ENCODE data around the gene SNPH.
A peak's percentile ranks its signal among the peaks of the same experiment; 100 is the strongest.

The SNPH gene

GRCh38 chr20:1265226-1265915, 723 bp upstream of the SNPH start:
- Histone ChIP-seq H3K27me3 (ENCODE audit: insufficient read depth, insufficient read length) (peaks cover 6% of the 10 kb centered on the region), H3K9me3 (ENCODE audit: insufficient read depth, low read length) (0 out of 2 replicates have a peak, but pooled peaks cover 5% of the 10 kb centered on the region), H3K4me1 (ENCODE audit: insufficient read depth, insufficient read length) (peaks cover 3% of the 10 kb centered on the region), H3K4me3 (ENCODE audit: insufficient read length, low read depth) (peak overlapping the region; percentile 62), H3K9ac (ENCODE audit: insufficient read length, low read depth) (no peak overlapping the region), H3K36me3 (ENCODE audit: insufficient read depth, insufficient read length, low read length) (peaks cover 2% of the 10 kb centered on the region)
- no peak for DNase-seq (ENCODE audit: low read depth, low spot score)
- TF ChIP-seq ZNF274 (IDR thresholded peaks at IDR 0.05; ENCODE audit: low read depth, low read length) (no peak), SUZ12 (IDR thresholded peaks at IDR 0.05; ENCODE audit: extremely low read depth, insufficient read depth, insufficient read length) (no peak), YY1 (IDR thresholded peaks at IDR 0.05; ENCODE audit: insufficient read depth, insufficient read length) (no peak)

GRCh38 chr20:1265916-1266166, 253 bp upstream of the SNPH start:
- H3K4me1 ChIP-seq (ENCODE audit: insufficient read depth, insufficient read length), result peaks cover 3% of the 10 kb centered on the region

GRCh38 chr20:1267161-1267560, 1.1 kb downstream of the SNPH start:
- TF ChIP-seq SUZ12 (IDR thresholded peaks at IDR 0.05; ENCODE audit: extremely low read depth, insufficient read depth, insufficient read length) (no peak), ZNF274 (IDR thresholded peaks at IDR 0.05; ENCODE audit: low read depth, low read length) (no peak), YY1 (IDR thresholded peaks at IDR 0.05; ENCODE audit: insufficient read depth, insufficient read length) (no peak)
- H3K36me3 ChIP-seq (ENCODE audit: insufficient read depth, insufficient read length, low read length), result peaks cover 6% of the 10 kb centered on the region
- peak overlapping the region; percentile 27 for H3K9ac ChIP-seq (ENCODE audit: insufficient read length, low read depth)
- DNase-seq (ENCODE audit: low read depth, low spot score), result no peak
- peaks cover 3% of the 10 kb centered on the region for H3K4me1 ChIP-seq (ENCODE audit: insufficient read depth, insufficient read length)
- H3K9me3 ChIP-seq (ENCODE audit: insufficient read depth, low read length), result 0 out of 2 replicates have a peak, but pooled peaks cover 3% of the 10 kb centered on the region
- H3K4me3 ChIP-seq (ENCODE audit: insufficient read length, low read depth), result peak overlapping the region; percentile 62
- no peaks in the 10 kb centered on the region for H3K27me3 ChIP-seq (ENCODE audit: insufficient read depth, insufficient read length)

More at GRCh38 chr20:1265916-1266166, 253 bp upstream of the SNPH start:
- peak overlapping the region; percentile 62 for H3K4me3 ChIP-seq (ENCODE audit: insufficient read length, low read depth)
- H3K9ac ChIP-seq (ENCODE audit: insufficient read length, low read depth), result peak overlapping the region; percentile 8
- no peak for DNase-seq (ENCODE audit: low read depth, low spot score)
- peaks cover 2% of the 10 kb centered on the region for H3K27me3 ChIP-seq (ENCODE audit: insufficient read depth, insufficient read length)
- H3K36me3 ChIP-seq (ENCODE audit: insufficient read depth, insufficient read length, low read length), result peaks cover 3% of the 10 kb centered on the region
- TF ChIP-seq SUZ12 (IDR thresholded peaks at IDR 0.05; ENCODE audit: extremely low read depth, insufficient read depth, insufficient read length), result no peak
- no peak for TF ChIP-seq YY1 (IDR thresholded peaks at IDR 0.05; ENCODE audit: insufficient read depth, insufficient read length)
- no peak for TF ChIP-seq ZNF274 (IDR thresholded peaks at IDR 0.05; ENCODE audit: low read depth, low read length)
- 0 out of 2 replicates have a peak, but pooled peaks cover 5% of the 10 kb centered on the region for H3K9me3 ChIP-seq (ENCODE audit: insufficient read depth, low read length)

- Histone ChIP-seq H3K4me1 (ENCODE audit: insufficient read depth, insufficient read length) (peaks cover 3% of the 10 kb centered on the region), H3K9me3 (ENCODE audit: insufficient read depth, low read length) (no peaks in the 10 kb centered on the region), H3K36me3 (ENCODE audit: insufficient read depth, insufficient read length, low read length) (peaks cover 6% of the 10 kb centered on the region), H3K27me3 (ENCODE audit: insufficient read depth, insufficient read length) (no peaks in the 10 kb centered on the region), H3K9ac (ENCODE audit: insufficient read length, low read depth) (no peak overlapping the region), H3K4me3 (ENCODE audit: insufficient read length, low read depth) (no peak overlapping the region)
- DNase-seq (ENCODE audit: low read depth, low spot score), result no peak
- TF ChIP-seq ZNF274 (IDR thresholded peaks at IDR 0.05; ENCODE audit: low read depth, low read length) (no peak), SUZ12 (IDR thresholded peaks at IDR 0.05; ENCODE audit: extremely low read depth, insufficient read depth, insufficient read length) (no peak), YY1 (IDR thresholded peaks at IDR 0.05; ENCODE audit: insufficient read depth, insufficient read length) (no peak)
Measured at GRCh38 chr20:1267809-1268374, 1.8 kb downstream of the SNPH start.

- Histone ChIP-seq H3K4me1 (ENCODE audit: insufficient read depth, insufficient read length) (peaks cover 3% of the 10 kb centered on the region), H3K9me3 (ENCODE audit: insufficient read depth, low read length) (no peaks in the 10 kb centered on the region), H3K9ac (ENCODE audit: insufficient read length, low read depth) (no peak overlapping the region), H3K36me3 (ENCODE audit: insufficient read depth, insufficient read length, low read length) (peaks cover 6% of the 10 kb centered on the region), H3K27me3 (ENCODE audit: insufficient read depth, insufficient read length) (no peaks in the 10 kb centered on the region), H3K4me3 (ENCODE audit: insufficient read length, low read depth) (no peak overlapping the region)
- no peak for DNase-seq (ENCODE audit: low read depth, low spot score)
- TF ChIP-seq ZNF274 (IDR thresholded peaks at IDR 0.05; ENCODE audit: low read depth, low read length) (no peak), SUZ12 (IDR thresholded peaks at IDR 0.05; ENCODE audit: extremely low read depth, insufficient read depth, insufficient read length) (no peak), YY1 (IDR thresholded peaks at IDR 0.05; ENCODE audit: insufficient read depth, insufficient read length) (no peak)
Measured at GRCh38 chr20:1269235-1269634, 3.1 kb downstream of the SNPH start.

GRCh38 chr20:1269850-1270249, 3.8 kb downstream of the SNPH start:
- DNase-seq (ENCODE audit: low read depth, low spot score), result no peak
- Histone ChIP-seq H3K9ac (ENCODE audit: insufficient read length, low read depth) (no peak overlapping the region), H3K27me3 (ENCODE audit: insufficient read depth, insufficient read length) (no peaks in the 10 kb centered on the region), H3K4me1 (ENCODE audit: insufficient read depth, insufficient read length) (peaks cover 3% of the 10 kb centered on the region), H3K36me3 (ENCODE audit: insufficient read depth, insufficient read length, low read length) (peaks cover 6% of the 10 kb centered on the region), H3K4me3 (ENCODE audit: insufficient read length, low read depth) (no peak overlapping the region), H3K9me3 (ENCODE audit: insufficient read depth, low read length) (no peaks in the 10 kb centered on the region)
- TF ChIP-seq ZNF274 (IDR thresholded peaks at IDR 0.05; ENCODE audit: low read depth, low read length), result no peak
- no peak for TF ChIP-seq SUZ12 (IDR thresholded peaks at IDR 0.05; ENCODE audit: extremely low read depth, insufficient read depth, insufficient read length)
- TF ChIP-seq YY1 (IDR thresholded peaks at IDR 0.05; ENCODE audit: insufficient read depth, insufficient read length), result no peak

GRCh38 chr20:1272368-1273100, 6.4 kb downstream of the SNPH start:
- Histone ChIP-seq H3K27me3 (ENCODE audit: insufficient read depth, insufficient read length) (no peaks in the 10 kb centered on the region), H3K9ac (ENCODE audit: insufficient read length, low read depth) (no peak overlapping the region), H3K4me1 (ENCODE audit: insufficient read depth, insufficient read length) (peaks cover 3% of the 10 kb centered on the region), H3K9me3 (ENCODE audit: insufficient read depth, low read length) (no peaks in the 10 kb centered on the region), H3K4me3 (ENCODE audit: insufficient read length, low read depth) (no peak overlapping the region), H3K36me3 (ENCODE audit: insufficient read depth, insufficient read length, low read length) (peaks cover 6% of the 10 kb centered on the region)
- TF ChIP-seq ZNF274 (IDR thresholded peaks at IDR 0.05; ENCODE audit: low read depth, low read length) (no peak), YY1 (IDR thresholded peaks at IDR 0.05; ENCODE audit: insufficient read depth, insufficient read length) (no peak), SUZ12 (IDR thresholded peaks at IDR 0.05; ENCODE audit: extremely low read depth, insufficient read depth, insufficient read length) (no peak)
- DNase-seq (ENCODE audit: low read depth, low spot score), result no peak
